B cell (primary cell): ENCODE measurements around the gene CENPX. TPM values are rescaled to one million over a fixed set of nuclear protein-coding genes. Genes with fewer than 3 reads are reported as not detected.

Experiments
- ATAC-seq: fragments of 200-7000 bp; cut with Tn5 transposase; one replicate; pipeline ENCODE4 v1.10.0; 2021; ENCODE audit warnings: low read depth, mild to moderate bottlenecking, moderate number of reproducible peaks, moderate library complexity
- CTCF ChIA-PET: fragments of 350-600 bp; sonication (Branson Sonifier 250); formaldehyde crosslinking; loops from one replicate; lab custom pipeline; 2021; ENCODE audit warnings: antibody characterized with exemption, inconsistent platforms; lab: Charles Lee
- POLR2A ChIA-PET: fragments of 350-600 bp; sonication (Branson Sonifier 250); formaldehyde crosslinking; loops from one replicate; lab custom pipeline; 2021; ENCODE audit warnings: antibody characterized with exemption; lab: Charles Lee
- DNase-seq: peaks from one replicate; pipeline ENCODE4 v3.0.0; 2013
- H2AFZ ChIP-seq: 2 replicates; pipeline ENCODE4 v1.6.1; 2012; ENCODE audit warnings: mild to moderate bottlenecking, low read depth, low read length; ENCODE audit not compliant: insufficient read depth, poor library complexity, severe bottlenecking
- H3K27ac ChIP-seq, 2 donors: 1 replicate in 1 of 2; 2 replicates in 1 of 2; pipeline ENCODE4 v1.5.1; 2012 to 2013; ENCODE audit warnings: low read length in 2 of 2, mild to moderate bottlenecking in 2 of 2, moderate library complexity in 1 of 2
- H3K27me3 ChIP-seq, 4 experiments: fragments of 200-600 bp in 1 of 4; sonication (generic) in 1 of 4; replicated peaks in 1 of 4; 1 replicate in 2 of 4; 2 replicates in 2 of 4; pipeline versions ENCODE4 v1.6.1 to v1.7.0; 2013 to 2016; ENCODE audit warnings: low read length in 3 of 4, mild to moderate bottlenecking in 2 of 4, mixed read lengths in 1 of 4, moderate library complexity in 1 of 4; ENCODE audit not compliant: insufficient read depth in 4 of 4, control insufficient read depth in 3 of 4; ENCODE audit errors: control extremely low read depth in 1 of 4
- H3K36me3 ChIP-seq, 2 experiments: replicated peaks in 1 of 2; 1 replicate in 1 of 2; 2 replicates in 1 of 2; pipeline versions ENCODE4 v1.6.1 to v1.7.1; 2013; ENCODE audit warnings: low read length in 1 of 2; ENCODE audit not compliant: insufficient read depth in 2 of 2, control insufficient read depth in 1 of 2; ENCODE audit errors: control extremely low read depth in 1 of 2, extremely low read depth in 1 of 2
- H3K4me1 ChIP-seq, 2 donors: fragments of 200-600 bp in 1 of 2; sonication (generic) in 1 of 2; 1 replicate in 1 of 2; 2 replicates in 1 of 2; pipeline versions ENCODE4 v1.5.1 to v1.6.1; 2013 to 2017; ENCODE audit warnings: low read length in 2 of 2; ENCODE audit not compliant: control insufficient read depth in 2 of 2, insufficient read depth in 2 of 2
- H3K4me2 ChIP-seq: replicated peaks from 2 replicates; pipeline ENCODE3; 2012; ENCODE audit warnings: mild to moderate bottlenecking, low read depth, low read length; ENCODE audit not compliant: poor library complexity, severe bottlenecking
- H3K4me3 ChIP-seq, 5 experiments: fragments of 200-600 bp in 1 of 5; sonication (generic) in 1 of 5; 1 replicate in 3 of 5; 2 replicates in 2 of 5; pipeline versions ENCODE4 v1.5.1 to v1.7.0; 2011 to 2016; ENCODE audit warnings: low read length in 4 of 5, mild to moderate bottlenecking in 4 of 5, low read depth in 2 of 5, control low read depth in 1 of 5, moderate library complexity in 1 of 5; ENCODE audit not compliant: insufficient read depth in 1 of 5; ENCODE audit errors: control extremely low read depth in 1 of 5, extremely low read depth in 1 of 5
- H3K79me2 ChIP-seq: fragments of 200-600 bp; sonication (generic); one replicate; pipeline ENCODE4 v1.6.0; 2016; ENCODE audit warnings: low read length; ENCODE audit not compliant: control insufficient read depth, insufficient read depth
- H3K9ac ChIP-seq: fragments of 200-600 bp; sonication (generic); 2 replicates; pipeline ENCODE4 v1.6.1; 2017; ENCODE audit warnings: mild to moderate bottlenecking, low read length, moderate library complexity
- H3K9me3 ChIP-seq, 3 donors: one replicate each; pipeline versions ENCODE4 v1.6.1 to v1.7.1; 2013; ENCODE audit warnings: low read length in 2 of 3; ENCODE audit not compliant: control insufficient read depth in 2 of 3, insufficient read depth in 1 of 3; ENCODE audit errors: control extremely low read depth in 1 of 3
- H4K20me1 ChIP-seq: 2 replicates; pipeline ENCODE4 v1.6.0; 2012; ENCODE audit warnings: mild to moderate bottlenecking, low read length; ENCODE audit not compliant: insufficient read depth, control insufficient read depth, poor library complexity, severe bottlenecking
- H3K27ac Mint-ChIP-seq: one replicate; pipeline ENCODE4 v1.8.0; 2021; ENCODE audit warnings: mixed read lengths
- H3K27me3 Mint-ChIP-seq: one replicate; pipeline ENCODE4 v1.8.0; 2021; ENCODE audit warnings: mixed read lengths
- H3K4me1 Mint-ChIP-seq: one replicate; pipeline ENCODE4 v1.8.0; 2021; ENCODE audit warnings: mixed read lengths
- H3K4me3 Mint-ChIP-seq: one replicate; pipeline ENCODE4 v1.8.0; 2021; ENCODE audit warnings: mixed read lengths
- H3K9me3 Mint-ChIP-seq: one replicate; pipeline ENCODE4 v1.8.0; 2022; ENCODE audit warnings: mixed read lengths; ENCODE audit not compliant: insufficient read depth
- EZH2 ChIP-seq: IDR thresholded peaks from 2 replicates; pipeline ENCODE4 v1.6.1; 2012; ENCODE audit warnings: borderline replicate concordance, low read depth, mild to moderate bottlenecking, moderate library complexity, low read length; ENCODE audit not compliant: insufficient read depth, poor library complexity, severe bottlenecking
- WGBS: methylation state at CpG from one replicate; pipeline ENCODE4 v1.1.5; 2013; ENCODE audit warnings: missing lambda C conversion rate; ENCODE audit not compliant: insufficient coverage; 5-methylcytosine and 5-hydroxymethylcytosine counted together
- intact Hi-C: fragments of 100-400 bp; cut with micrococcal nuclease; formaldehyde crosslinking; loops from one replicate; pipeline ENCODE4 v1.10.0; 2022
- polyA plus RNA-seq: library from polyadenylated mRNA; depleted of rRNA; stranded (reverse); fragments of >200 nt; gene quantifications from 2 replicates; pipeline ENCODE4 v1.2.3, GENCODE V29; 2012
- total RNA-seq, 2 donors: library from RNA; stranded (reverse); fragments of 120-200 nt in 1 of 2; gene quantifications; 1 replicate in 1 of 2; 2 replicates in 1 of 2; pipeline versions ENCODE4 v1.2.3 to v1.2.4, GENCODE V29; 2013 to 2022
- TF ChIP-seq, protein P1 (sequence below): fragments of 200-600 bp; IDR thresholded peaks from one replicate; pipeline ENCODE4 v1.8.0; 2022; ENCODE audit warnings: antibody characterized with exemption, mild to moderate bottlenecking

The CENPX gene
- total and polyA plus RNA-seq, 2 donors (not counting 1 experiment from before 2014, with no cell fraction given), result 37.0 to 40.1 TPM

DNA sequence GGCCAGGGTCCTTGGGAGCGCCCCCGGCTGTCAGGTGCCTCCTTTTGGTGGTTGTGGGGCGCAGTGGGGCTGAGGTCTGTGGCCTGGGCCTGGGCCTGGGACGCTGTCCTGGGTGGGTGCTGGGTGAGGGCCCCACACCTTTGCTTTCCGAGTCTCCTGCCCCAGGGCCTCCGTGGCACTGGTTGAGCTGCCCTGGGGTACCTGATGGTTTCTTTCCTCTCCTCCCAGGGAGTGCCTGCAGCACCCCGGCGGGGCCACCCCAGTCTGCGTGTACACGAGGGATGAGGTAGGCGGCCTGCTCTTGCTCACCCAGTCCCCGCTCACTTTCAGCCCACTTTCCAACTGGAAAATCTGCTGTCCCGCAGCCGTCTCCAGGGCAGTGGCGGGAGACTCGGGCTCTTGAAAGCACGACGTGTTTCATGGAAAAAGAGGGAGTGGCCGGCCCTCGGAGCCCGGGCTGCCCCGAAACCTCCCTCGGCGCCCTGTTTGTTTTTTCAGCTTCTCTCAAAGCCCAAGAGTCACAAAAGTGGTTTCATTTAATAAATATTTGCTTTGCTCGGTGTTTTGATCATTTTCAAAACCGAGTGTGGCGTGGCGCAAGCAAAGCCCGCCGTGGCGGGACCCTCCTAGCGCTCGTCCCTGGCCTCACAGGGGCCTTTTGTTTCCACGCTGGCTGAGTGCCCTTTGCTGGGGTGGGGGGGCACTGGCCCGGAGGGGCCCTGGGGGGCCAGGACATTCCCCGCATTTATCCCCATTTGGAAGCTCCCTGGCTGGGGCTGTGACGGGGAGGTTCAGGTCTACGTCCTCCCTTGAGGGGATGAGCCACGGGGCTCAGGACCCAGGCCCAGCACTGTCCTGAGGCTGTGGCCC is 27.9 kb downstream of the CENPX start:
- H3K4me3 Mint-ChIP-seq, result no peak overlapping the region
- DNase-seq, result no peak
- H2AFZ ChIP-seq, result no peak overlapping the region
- TF ChIP-seq EZH2, result no peak
- TF ChIP-seq, protein P1, sequence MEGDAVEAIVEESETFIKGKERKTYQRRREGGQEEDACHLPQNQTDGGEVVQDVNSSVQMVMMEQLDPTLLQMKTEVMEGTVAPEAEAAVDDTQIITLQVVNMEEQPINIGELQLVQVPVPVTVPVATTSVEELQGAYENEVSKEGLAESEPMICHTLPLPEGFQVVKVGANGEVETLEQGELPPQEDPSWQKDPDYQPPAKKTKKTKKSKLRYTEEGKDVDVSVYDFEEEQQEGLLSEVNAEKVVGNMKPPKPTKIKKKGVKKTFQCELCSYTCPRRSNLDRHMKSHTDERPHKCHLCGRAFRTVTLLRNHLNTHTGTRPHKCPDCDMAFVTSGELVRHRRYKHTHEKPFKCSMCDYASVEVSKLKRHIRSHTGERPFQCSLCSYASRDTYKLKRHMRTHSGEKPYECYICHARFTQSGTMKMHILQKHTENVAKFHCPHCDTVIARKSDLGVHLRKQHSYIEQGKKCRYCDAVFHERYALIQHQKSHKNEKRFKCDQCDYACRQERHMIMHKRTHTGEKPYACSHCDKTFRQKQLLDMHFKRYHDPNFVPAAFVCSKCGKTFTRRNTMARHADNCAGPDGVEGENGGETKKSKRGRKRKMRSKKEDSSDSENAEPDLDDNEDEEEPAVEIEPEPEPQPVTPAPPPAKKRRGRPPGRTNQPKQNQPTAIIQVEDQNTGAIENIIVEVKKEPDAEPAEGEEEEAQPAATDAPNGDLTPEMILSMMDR, result no peak
- no peak overlapping the region for H3K4me3 ChIP-seq
- no peak for ATAC-seq
- intact Hi-C loops, result no loop called here
- ChIA-PET POLR2A (interaction anchor here (0.8 kb wide), 1 partner anchor 14 kb away, joined by 3 read pairs; no protein-coding TSS in a partner anchor), CTCF (interaction anchor here (1.4 kb wide), 1 partner anchor 36 kb away, joined by 5 read pairs; no protein-coding TSS in a partner anchor)
- H3K4me1 ChIP-seq, result no peaks in the 10 kb centered on the region
- no peak overlapping the region for H3K9ac ChIP-seq
- H3K4me1 Mint-ChIP-seq, result peaks cover 3% of the 10 kb centered on the region
- no peak overlapping the region for H3K4me2 ChIP-seq
- H3K36me3 ChIP-seq, result peaks cover 0 to 2% of the 10 kb centered on the region in 2 experiments
- no peaks in the 10 kb centered on the region for H3K27me3 Mint-ChIP-seq
- H3K27me3 ChIP-seq, result no peaks in the 10 kb centered on the region
- no peaks in the 10 kb centered on the region for H3K9me3 Mint-ChIP-seq
- peaks cover 24% of the 10 kb centered on the region for H3K79me2 ChIP-seq
- 97% methylated on average over 34 of the region's 39 CpGs for WGBS
- no peak overlapping the region for H3K27ac ChIP-seq
- H3K27ac Mint-ChIP-seq, result no peak overlapping the region
- peaks cover 22% of the 10 kb centered on the region for H4K20me1 ChIP-seq
- H3K9me3 ChIP-seq, result no peaks in the 10 kb centered on the region
